ENCODE data around the gene CREG1.
"Not testable (repeated sequence)": the region's sequence is repeated elsewhere in the genome, so short reads cannot be mapped to it uniquely, and the experiment has no call there.

The CREG1 gene

DNA sequence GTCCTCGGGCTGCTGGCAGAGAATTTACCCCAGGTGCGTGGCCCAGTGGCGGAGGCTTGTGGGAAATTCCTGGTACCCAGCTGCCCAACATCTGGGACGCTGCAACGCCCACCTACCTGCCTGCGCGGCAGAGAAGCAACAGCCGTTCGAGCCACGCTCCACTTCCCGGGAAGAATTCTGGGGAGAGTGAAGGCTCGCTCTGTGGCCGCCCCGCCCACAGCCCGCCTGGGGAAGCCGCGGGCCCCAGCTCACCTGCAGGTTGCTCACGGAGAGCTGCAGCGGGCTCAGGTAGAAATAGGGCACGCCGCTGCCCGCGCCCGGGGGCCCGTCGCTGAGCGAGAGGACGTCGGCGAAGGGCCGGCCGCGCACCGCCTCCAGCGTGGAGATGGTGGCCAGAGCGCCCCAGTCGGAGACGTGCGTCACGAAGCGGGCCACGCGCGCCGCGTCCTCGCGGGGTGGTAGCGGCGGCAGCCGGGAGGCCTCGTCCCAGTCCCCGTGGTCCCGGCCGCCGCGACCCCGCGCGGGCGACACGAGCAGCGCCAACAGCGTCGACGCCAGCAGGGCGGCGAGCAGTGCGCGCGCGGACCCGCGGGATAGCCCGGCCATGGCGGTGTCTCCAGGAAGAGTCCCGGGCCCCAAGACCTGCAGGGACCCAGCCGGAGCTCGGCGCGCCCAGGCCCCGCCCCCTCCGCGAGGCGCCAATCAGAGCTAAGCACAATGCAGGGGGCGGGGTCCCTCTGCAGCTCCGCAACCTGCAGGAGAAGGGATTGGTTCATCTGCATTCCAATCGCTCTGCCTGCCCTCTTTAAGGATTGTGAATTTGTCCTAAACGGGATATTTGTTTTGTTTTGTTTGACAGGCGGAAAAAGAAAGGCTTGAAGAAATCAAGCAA, at the start of gene CREG1:
Gene CREG1 (minus strand): TSS at position 627 of the 892 bp plus-strand sequence.
- DNase-seq = peak; percentile 87

DNA sequence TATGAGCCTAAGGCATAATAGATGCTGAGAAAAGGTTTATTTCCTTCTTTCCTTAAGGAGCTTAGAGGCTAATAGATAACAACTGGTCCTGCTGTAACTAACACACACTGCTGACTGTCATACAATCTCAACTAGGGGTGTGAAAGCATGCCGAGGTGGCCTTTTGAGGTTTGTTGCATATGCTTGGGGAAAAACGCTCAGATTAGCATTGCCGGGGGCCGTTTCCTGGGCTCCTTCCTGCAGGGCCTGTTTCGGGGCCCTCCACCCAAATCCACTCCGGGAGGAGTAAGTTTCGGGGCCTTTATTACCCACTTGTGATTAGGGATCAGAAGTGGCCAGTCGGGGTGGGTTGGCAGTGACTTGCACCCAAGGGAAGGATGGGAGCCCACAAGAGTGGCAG, 49.3 kb upstream of the CREG1 start:
- DNase-seq = no peak

DNA sequence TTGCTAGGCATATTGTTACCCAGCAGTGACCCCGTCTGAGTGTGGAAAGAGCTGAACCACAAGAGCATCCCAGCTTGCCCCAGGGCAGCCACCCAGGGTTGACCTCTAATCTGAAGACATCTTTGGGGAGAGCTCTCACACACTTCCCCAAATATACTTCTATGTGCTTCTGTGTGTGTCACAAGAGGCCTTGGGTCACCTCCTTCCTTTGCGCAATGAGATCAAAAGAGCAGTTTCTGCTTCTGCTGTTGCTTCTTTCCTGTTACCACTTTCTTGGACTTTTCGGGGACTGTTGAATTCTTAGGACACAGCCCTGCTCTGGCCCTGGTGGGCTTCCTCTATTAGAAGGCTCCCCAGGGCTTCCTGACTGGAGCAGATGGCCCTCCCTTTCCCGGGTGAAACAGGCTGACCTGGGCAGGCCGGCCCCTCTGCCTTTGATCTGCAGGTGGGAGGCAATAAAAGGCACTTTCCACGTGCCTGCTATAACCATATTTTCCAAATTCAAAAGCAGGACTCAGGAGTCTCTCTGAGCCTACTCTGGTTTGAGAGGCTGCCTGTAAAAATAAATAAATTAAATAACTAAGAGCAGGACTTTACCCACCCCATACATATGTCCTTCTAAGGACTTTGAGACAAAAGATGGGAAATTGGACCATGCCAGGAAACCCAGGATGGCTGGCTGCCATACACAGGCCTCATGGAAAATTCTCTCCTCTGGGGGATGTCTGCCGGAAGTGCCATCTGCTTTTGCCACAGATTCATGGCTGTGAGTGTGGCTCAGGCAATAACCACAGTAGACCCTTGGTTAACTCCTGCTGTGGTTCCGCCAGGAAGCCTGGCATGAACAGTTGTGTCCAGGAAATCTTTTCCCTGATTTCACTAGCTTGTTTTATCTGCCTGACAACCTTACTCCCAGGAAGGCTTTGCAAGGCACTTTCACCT, 48.2 kb upstream of the CREG1 start:
- no peak for DNase-seq

DNA sequence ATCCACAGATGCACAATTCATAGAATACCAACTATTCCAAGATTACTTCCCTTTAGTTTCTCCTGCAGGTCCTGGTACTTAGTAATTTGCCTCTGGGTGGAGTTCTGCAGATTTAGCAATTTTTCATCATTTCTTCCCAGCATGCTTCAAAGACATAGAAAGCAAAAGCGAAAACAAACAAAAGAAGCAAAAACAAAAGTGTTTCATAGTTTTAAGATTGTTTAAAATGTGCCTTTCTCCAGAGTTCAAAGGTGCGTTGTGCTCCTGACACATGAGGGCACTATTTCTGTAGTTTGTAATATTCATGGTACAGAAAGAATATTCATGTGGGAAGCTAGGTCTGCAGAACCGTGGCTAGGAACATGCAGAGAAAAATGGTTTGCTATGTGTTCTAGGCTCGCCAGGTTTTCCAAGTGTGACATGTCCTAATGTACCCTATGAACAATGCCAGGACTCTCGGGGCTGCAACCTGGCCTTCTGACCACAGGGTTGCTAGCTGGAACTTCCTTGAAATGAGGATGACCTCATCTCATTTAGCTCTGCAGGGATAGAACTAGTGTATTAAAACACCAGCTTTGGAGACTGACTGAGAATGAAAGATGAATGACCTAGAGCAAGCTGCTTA, 46.5 kb upstream of the CREG1 start:
- DNase-seq = peak; percentile 55

DNA sequence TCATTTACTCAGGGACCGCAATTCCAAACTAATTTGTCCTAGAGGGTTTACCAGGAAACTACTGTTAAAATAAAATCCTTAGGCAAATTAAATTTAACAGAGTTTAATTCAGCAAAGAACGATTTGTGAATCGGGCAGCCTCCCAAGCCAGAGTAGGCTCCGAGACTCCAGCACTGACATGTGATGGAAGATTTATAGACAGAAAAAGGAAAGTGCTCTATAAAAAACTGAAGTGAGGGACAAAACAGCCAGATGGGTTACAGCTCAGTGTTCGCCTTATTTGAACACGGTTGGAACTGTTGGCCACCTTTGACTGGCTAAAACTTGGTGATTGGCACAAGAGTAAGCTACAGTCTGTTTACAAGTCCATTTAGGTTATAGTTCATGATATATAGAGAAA, 41.3 kb upstream of the CREG1 start:
- no peak for DNase-seq

DNA sequence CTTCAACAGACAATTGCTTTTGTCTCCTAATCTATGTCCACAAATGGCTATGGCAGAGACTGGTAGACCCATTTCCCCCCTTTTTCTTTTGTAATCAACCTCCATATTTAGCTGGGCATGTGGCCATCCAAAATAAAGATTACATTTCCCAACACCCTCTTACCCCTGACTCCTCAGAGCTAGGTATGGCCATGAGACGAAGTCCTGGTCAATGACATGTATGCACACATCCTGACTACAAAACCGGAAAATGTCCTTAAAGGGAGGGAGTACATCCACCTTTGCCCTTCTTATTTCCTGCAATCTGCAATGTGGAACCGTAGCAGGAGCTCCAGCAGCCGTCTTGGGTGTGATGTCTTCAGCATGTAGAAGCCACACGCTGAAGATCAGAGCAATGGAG, 40.3 kb upstream of the CREG1 start:
- DNase-seq = no peak

DNA sequence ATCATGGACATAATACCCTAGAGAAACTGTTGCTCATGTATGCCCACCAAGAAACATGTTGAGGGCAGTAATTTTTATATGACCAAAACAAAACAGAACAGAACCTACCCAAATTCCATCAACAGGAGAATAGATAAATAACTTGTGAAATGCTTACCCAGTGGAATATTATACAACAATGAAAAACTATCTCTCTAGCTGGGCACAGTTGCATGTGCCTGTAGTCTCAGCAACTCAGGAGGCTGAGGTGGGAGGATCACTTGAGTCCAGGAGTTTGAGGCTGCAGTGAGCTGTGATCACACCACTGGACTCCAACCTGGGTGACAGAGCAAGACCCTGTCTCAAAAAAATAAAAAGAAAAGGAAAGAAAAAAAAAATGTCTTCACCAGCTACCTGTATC, 38.9 kb upstream of the CREG1 start:
- DNase-seq = no peak

DNA sequence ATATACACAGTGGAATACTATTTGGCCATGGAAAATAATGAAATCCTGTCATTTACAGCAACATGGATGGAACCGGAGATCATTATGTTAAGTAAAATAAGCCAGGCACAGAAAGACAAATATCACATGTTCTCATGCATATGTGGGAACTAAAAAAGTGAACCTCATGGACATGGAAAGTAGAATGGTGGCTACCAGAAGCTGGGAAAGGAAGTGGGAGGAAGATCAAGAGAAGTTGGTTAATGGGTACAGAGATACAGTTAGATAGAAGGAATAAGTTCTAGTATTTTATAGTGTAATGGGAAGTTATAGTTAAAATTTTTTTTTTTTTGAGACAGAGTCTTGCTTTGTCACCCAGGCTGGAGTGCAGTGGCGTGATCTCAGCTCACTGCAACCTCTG, 34.8 kb upstream of the CREG1 start:
- DNase-seq = no peak

DNA sequence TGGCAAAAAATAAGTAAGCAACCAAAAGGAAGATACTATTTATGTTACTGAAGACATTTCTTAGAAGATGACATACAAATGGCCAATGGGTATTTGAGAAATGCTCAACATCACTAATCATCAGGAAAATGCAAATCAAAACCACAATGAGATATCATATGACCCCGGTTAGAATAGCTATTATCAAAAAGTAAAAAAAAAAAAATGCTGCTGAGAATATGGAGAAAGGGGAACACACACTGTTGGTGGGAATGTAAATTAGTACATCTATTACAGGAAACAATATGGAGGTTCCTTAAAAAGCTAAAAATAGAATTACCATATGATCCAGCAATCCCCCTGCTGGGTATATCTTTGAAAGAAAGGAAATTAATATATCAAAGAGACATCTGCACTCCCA, 34.3 kb upstream of the CREG1 start:
- DNase-seq = no peak

DNA sequence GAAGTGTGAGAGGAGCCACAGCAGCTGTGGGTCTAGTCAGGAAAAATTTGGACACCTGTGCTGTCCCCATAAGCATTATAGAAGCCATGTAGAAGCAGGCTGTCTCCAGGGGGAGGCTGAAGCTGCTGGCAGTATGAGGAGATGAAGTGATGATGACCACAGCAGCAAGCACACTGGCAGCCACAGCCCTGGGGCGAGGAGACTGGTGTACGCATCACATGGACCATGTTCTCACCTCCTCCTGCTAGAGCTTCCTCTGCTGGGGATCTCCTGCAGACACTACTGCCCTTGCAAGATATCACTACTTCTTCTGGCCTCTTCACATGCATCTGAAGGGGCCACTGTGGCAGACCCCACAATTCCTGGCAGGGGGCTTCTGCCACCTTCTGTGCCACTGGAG, 33.8 kb upstream of the CREG1 start:
- DNase-seq = no peak

DNA sequence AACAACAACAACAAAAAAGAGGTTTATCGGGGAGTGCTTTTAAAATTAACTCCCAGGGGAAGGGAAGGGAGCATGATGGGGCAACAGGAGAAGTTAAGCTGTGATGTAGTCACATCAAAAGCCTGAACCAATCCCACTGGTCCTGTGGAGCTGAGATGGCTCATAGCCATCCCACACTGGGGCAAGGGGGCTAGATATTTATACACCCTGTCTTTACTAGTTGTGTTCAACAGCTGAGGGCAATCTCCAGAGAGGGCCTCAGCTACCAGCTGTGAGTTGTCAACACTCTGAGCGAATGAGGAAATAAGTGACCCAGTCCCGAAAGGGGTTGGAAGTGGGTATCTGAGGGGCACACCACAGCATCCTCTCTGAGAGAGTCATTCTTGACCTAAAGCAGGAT, 31.0 kb upstream of the CREG1 start:
- DNase-seq = no peak

DNA sequence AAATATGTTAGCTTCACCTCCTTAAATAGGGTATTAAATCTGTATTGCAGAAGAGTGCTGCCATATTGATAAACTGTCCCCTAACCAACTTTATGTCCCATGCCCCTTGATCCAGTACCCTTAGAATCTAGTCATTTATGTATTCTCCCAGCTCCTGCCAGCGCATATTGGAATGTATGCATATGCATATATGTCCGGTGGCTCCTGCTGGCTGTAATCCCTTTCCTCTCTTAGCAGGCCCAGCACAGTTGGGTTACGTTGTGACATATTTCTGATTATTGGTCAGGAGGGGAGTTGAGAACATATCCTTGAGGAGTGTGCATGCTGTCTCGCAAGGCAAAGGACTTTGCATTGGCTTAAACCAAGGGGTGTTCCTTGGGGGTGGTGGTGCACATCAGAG, 29.2 kb upstream of the CREG1 start:
- DNase-seq = no peak

DNA sequence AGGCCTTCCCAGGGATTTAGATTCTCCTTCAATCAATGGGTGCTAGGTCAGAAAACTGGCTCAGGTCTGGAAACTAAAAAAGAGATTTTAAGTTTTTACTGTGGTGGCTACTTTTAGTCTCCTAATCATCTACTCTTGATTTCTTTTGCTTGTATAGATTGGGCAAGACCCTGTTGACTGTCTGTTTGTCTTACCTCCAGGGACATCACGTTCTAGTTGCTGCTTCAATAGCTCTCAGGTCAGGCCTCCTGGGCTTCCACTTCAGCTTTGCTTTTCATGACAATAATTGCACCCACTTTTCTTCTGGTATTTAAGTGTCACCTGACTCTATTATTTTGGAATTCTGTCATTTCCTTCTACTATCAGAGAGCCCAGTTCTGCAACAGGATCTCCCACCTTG, 28.5 kb upstream of the CREG1 start:
- DNase-seq = no peak

DNA sequence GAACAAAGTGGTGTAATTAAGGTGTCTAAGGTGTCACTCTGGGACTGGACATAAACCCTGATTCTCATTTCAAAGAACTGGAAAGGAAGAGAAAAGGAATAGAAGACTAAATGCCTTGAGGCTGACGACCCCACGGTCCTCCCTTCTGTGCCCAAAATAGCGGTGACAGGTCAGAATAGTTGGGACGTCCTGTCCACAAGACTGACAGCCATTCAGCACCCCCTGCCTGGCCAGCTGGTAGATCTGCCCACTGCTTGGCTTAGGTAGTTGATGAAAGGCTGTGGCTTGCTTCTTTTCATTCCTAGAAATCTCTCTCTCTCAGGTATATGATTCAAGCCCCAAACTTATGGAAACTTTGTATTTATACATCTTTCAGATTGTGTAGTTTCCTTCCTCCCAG, 26.4 kb upstream of the CREG1 start:
- DNase-seq = no peak

DNA sequence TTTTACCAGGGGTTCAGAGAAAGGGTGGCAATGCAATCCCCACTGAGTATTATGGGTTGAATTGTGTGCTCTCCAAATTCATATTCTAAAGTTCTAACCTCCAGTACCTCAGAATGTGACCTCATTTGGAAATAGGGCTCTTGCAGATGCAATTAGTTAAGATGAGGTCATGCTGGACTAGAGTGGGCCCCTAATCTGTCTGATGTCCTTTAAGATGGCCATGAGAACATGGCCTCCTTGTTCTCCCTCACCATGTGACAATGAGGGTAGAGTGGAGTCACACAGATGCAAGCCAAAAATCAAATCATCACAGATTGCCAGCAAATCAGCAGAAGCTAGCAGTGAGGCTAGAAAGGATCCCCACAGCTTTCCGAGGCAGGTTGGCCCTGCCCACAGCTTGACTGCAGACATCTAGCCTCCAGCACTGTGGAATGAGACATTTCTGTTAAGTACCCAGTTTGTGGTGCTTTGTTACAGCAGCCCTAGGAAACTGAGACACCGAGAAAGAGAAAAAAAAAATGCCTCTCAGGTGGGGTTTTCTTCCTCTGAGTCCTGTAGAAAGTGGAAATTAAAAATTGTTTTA, 25.5 kb upstream of the CREG1 start:
- no peak for DNase-seq

DNA sequence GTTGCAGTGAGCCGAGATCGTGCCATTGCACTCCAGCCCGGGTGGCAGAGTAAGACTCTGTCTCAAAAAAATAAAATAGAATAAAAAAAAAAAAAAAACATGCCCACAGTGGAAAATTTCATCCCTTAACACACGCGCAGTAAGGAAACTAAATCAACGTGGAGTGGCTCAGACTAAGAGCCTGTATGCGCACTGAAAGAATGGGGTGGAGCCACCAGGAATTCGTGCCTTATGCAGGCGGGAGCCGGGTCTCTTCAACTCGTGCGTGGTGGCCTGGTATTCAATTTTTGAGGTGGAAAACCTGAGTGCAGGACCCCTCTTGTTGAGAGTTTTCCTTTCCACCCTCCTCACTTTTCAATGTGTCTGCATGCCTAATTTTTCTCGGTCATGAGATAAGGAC, 22.1 kb upstream of the CREG1 start:
- DNase-seq = no peak

DNA sequence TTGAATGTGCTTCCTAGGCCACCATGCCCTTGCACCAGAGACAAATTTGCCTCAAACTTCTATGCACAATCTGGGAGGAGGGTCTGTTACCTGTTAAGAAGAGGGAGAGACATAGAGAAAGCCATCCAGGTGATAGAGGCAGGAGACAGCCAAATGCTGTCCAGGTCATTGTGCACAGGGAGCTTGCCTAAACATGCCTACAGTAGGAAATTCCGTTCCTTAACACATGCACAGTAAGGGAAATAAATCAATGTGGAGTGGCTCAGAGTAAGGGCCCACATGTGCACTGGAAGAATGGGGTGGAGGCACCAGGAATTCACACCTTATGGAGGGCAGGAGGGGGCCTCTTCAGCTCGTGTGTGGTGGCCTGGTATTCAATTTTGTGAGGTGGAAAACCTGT, 19.5 kb upstream of the CREG1 start:
- DNase-seq = no peak

DNA sequence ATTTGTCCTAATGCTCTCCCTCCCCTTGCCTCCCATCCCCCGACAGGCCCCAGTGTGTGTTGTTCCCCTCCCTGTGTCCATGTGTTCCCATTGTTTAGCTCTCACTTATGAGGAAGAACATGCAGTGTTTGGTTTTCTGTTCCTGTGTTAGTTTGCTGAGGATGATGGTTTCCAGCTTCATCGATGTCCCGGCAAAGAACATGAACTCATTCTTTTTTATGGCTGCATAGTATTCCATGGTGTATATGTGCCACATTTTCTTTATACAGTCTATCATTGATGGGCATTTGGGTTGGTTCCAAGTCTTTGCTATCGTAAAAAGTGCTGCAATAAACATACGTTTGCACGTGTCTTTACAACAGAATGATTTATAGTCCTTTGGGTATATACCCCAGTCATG, 17.1 kb upstream of the CREG1 start:
- not testable (repeated sequence) for DNase-seq

DNA sequence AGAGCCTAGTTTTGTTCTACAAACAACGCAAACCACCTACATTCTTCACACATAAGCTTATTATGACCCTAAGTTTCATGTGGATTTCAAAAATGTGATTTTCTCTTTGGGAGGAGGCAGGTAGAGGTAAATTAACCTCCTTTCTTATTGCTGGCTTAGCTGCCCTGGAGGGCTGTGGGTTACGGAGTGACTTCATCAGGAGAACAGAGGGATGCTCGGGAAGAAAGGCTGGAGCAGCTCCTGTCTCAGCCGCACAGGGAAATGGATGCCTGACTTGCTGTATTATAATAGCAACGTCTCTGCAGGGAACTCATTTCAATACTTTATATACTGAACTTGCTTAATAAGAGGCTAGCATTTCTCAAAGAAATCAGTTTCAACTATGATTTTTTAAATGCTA, 14.1 kb upstream of the CREG1 start:
- no peak for DNase-seq

DNA sequence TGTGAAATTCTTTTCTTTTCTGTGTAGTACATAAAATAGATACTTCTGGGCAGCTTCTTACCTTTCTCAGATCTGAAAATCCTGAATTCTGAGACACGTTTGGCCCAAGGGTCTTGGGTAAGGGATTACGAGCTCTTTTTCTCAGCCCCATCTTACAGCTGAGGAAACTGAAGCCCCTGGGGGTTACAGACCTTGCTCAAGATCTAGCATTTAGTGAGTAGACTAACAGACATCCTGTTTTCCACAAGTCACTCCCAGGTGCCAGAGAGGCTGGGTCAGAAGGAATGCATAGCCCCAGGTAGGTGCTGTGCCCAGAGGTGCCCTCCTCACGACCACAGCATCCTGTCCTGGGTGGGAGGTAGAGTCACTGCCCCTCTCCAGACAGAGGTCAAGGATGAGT, 13.2 kb upstream of the CREG1 start:
- peak; percentile 4 for DNase-seq

DNA sequence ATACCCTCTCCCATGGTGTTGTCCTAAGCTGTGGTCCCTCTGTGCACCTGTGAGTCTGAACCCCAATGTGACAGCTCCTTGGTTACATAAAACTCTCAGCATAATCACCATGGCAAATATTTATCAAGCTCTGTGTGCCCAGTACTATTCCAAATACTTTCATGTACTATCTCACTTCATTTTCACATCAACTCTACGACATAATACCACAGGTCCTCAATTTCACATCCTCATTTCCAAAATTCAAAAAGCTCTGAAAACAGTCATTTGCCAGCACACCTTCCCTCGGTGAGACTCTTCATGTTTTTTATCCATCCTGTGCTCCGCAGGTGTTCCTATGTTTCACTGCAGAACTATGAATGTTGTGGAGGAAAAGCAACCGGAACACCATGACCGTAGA, 12.4 kb upstream of the CREG1 start:
- no peak for DNase-seq

DNA sequence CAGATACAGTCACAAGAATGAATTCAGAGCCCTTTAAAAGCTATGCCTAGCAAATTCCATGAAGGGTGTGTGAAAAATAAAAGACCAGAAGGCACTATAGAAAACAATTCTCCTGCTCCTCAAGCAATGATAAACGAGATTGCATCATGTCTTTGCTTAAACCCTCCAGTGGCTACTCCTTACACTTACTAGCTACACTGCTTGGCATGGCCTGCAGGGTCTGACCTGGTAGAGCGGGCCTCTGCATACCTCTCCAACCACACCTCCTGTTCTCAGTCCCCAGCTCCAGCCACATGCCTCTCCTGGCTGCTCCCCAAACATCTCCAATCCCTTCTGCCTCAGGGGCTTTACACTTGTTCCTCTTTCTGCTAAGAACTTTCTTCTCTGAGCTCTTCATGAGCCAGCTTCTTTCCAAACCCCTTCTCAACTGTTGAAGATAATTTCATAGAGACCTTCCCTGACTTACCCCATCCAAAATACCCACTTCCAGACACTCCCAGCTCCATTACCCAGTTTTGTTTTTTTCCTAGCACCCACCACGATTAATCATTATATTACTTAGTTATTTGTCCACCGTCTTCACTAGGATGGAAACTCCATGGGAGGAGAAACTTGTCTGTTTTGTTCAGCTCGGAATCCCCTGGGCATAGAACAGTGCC, 11.2 kb upstream of the CREG1 start:
- peak; percentile 80 for DNase-seq

All from NCI-H226 (cell line).